Activated naive CD8-positive, alpha-beta T cell (primary cell): ENCODE results near the gene MAP2K5.

ENCODE experiments used
- H3K27ac Mint-ChIP-seq: one replicate; pipeline ENCODE4 v1.8.0; 2021; ENCODE audit warnings: mixed read lengths
- H3K27me3 Mint-ChIP-seq: one replicate; pipeline ENCODE4 v1.8.0; 2021; ENCODE audit warnings: mixed read lengths
- H3K36me3 Mint-ChIP-seq: one replicate; pipeline ENCODE4 v1.8.0; 2021; ENCODE audit warnings: mixed read lengths
- H3K4me1 Mint-ChIP-seq: one replicate; pipeline ENCODE4 v1.8.0; 2021; ENCODE audit warnings: low read depth, mixed read lengths
- H3K4me3 Mint-ChIP-seq: one replicate; pipeline ENCODE4 v1.8.0; 2021; ENCODE audit warnings: mild to moderate bottlenecking, mixed read lengths
- H3K9me3 Mint-ChIP-seq: one replicate; pipeline ENCODE4 v1.8.0; 2021; ENCODE audit warnings: low read depth, mixed read lengths

The MAP2K5 gene

GRCh38 chr15:67796196-67797127, 254.0 kb downstream of the MAP2K5 start:
- no peak overlapping the region for H3K27ac Mint-ChIP-seq
- H3K4me1 Mint-ChIP-seq = no peaks in the 10 kb centered on the region
- peaks cover 14% of the 10 kb centered on the region for H3K36me3 Mint-ChIP-seq
- H3K4me3 Mint-ChIP-seq = no peak overlapping the region
- H3K27me3 Mint-ChIP-seq = no peaks in the 10 kb centered on the region
- no peaks in the 10 kb centered on the region for H3K9me3 Mint-ChIP-seq

- peaks cover 13% of the 10 kb centered on the region for H3K36me3 Mint-ChIP-seq
- H3K9me3 Mint-ChIP-seq = no peaks in the 10 kb centered on the region
- no peak overlapping the region for H3K4me3 Mint-ChIP-seq
- no peaks in the 10 kb centered on the region for H3K27me3 Mint-ChIP-seq
- no peaks in the 10 kb centered on the region for H3K4me1 Mint-ChIP-seq
- no peak overlapping the region for H3K27ac Mint-ChIP-seq
Observed at GRCh38 chr15:67799801-67800205, 257.3 kb downstream of the MAP2K5 start.

GRCh38 chr15:67801142-67801541, 258.6 kb downstream of the MAP2K5 start:
- no peak overlapping the region for H3K27ac Mint-ChIP-seq
- H3K9me3 Mint-ChIP-seq = no peaks in the 10 kb centered on the region
- H3K27me3 Mint-ChIP-seq = no peaks in the 10 kb centered on the region
- peaks cover 5% of the 10 kb centered on the region for H3K36me3 Mint-ChIP-seq
- H3K4me1 Mint-ChIP-seq = no peaks in the 10 kb centered on the region
- H3K4me3 Mint-ChIP-seq = no peak overlapping the region

GRCh38 chr15:67801926-67802914, 259.7 kb downstream of the MAP2K5 start:
- H3K36me3 Mint-ChIP-seq = peaks cover 3% of the 10 kb centered on the region
- no peak overlapping the region for H3K4me3 Mint-ChIP-seq
- H3K27ac Mint-ChIP-seq = no peak overlapping the region
- no peaks in the 10 kb centered on the region for H3K9me3 Mint-ChIP-seq
- H3K27me3 Mint-ChIP-seq = no peaks in the 10 kb centered on the region
- H3K4me1 Mint-ChIP-seq = no peaks in the 10 kb centered on the region

GRCh38 chr15:67803299-67803698, 260.8 kb downstream of the MAP2K5 start:
- peaks cover 7% of the 10 kb centered on the region for H3K36me3 Mint-ChIP-seq
- H3K4me3 Mint-ChIP-seq = no peak overlapping the region
- H3K4me1 Mint-ChIP-seq = no peaks in the 10 kb centered on the region
- H3K9me3 Mint-ChIP-seq = no peaks in the 10 kb centered on the region
- no peak overlapping the region for H3K27ac Mint-ChIP-seq
- no peaks in the 10 kb centered on the region for H3K27me3 Mint-ChIP-seq

- Mint-ChIP-seq H3K9me3 (no peaks in the 10 kb centered on the region), H3K27ac (no peak overlapping the region), H3K36me3 (peaks cover 12% of the 10 kb centered on the region), H3K4me3 (no peak overlapping the region), H3K27me3 (no peaks in the 10 kb centered on the region), H3K4me1 (no peaks in the 10 kb centered on the region)
Observed at GRCh38 chr15:67803996-67804843, 261.7 kb downstream of the MAP2K5 start.

GRCh38 chr15:67805008-67805665, 262.6 kb downstream of the MAP2K5 start:
- no peaks in the 10 kb centered on the region for H3K9me3 Mint-ChIP-seq
- H3K27ac Mint-ChIP-seq = no peak overlapping the region
- H3K4me1 Mint-ChIP-seq = no peaks in the 10 kb centered on the region
- H3K4me3 Mint-ChIP-seq = no peak overlapping the region
- no peaks in the 10 kb centered on the region for H3K27me3 Mint-ChIP-seq
- peaks cover 16% of the 10 kb centered on the region for H3K36me3 Mint-ChIP-seq

- Mint-ChIP-seq H3K4me1 (no peaks in the 10 kb centered on the region), H3K27me3 (no peaks in the 10 kb centered on the region), H3K27ac (no peak overlapping the region), H3K36me3 (peaks cover 16% of the 10 kb centered on the region), H3K4me3 (no peak overlapping the region), H3K9me3 (no peaks in the 10 kb centered on the region)
Observed at GRCh38 chr15:67805666-67806516, 263.4 kb downstream of the MAP2K5 start.

- Mint-ChIP-seq H3K27ac (no peak overlapping the region), H3K4me3 (no peak overlapping the region), H3K36me3 (peaks cover 16% of the 10 kb centered on the region), H3K27me3 (no peaks in the 10 kb centered on the region), H3K9me3 (no peaks in the 10 kb centered on the region), H3K4me1 (no peaks in the 10 kb centered on the region)
Observed at GRCh38 chr15:67806536-67806935, 264.0 kb downstream of the MAP2K5 start.

- Mint-ChIP-seq H3K9me3 (no peaks in the 10 kb centered on the region), H3K4me1 (no peaks in the 10 kb centered on the region), H3K4me3 (no peak overlapping the region), H3K27me3 (no peaks in the 10 kb centered on the region), H3K27ac (no peak overlapping the region), H3K36me3 (peaks cover 16% of the 10 kb centered on the region)
Observed at GRCh38 chr15:67807141-67807540, 264.6 kb downstream of the MAP2K5 start.

- Mint-ChIP-seq H3K4me3 (no peak overlapping the region), H3K36me3 (peaks cover 13% of the 10 kb centered on the region), H3K27ac (no peak overlapping the region), H3K9me3 (no peaks in the 10 kb centered on the region), H3K27me3 (no peaks in the 10 kb centered on the region), H3K4me1 (no peaks in the 10 kb centered on the region)
Observed at GRCh38 chr15:67807836-67808235, 265.3 kb downstream of the MAP2K5 start.

- Mint-ChIP-seq H3K36me3 (peaks cover 13% of the 10 kb centered on the region), H3K4me1 (no peaks in the 10 kb centered on the region), H3K27ac (no peak overlapping the region), H3K9me3 (no peaks in the 10 kb centered on the region), H3K27me3 (no peaks in the 10 kb centered on the region), H3K4me3 (no peak overlapping the region)
Observed at GRCh38 chr15:67808821-67809220, 266.3 kb downstream of the MAP2K5 start.

- Mint-ChIP-seq H3K9me3 (no peaks in the 10 kb centered on the region), H3K36me3 (peaks cover 13% of the 10 kb centered on the region), H3K4me1 (no peaks in the 10 kb centered on the region), H3K27ac (no peak overlapping the region), H3K27me3 (no peaks in the 10 kb centered on the region), H3K4me3 (no peak overlapping the region)
Observed at GRCh38 chr15:67809441-67809840, 266.9 kb downstream of the MAP2K5 start.
